CD4-positive, alpha-beta memory T cell (primary cell): Measurements from ENCODE around the gene PCBP3. TPM values are rescaled to one million over a fixed set of nuclear protein-coding genes. Genes with fewer than 3 reads are reported as not detected.
A peak's percentile ranks its signal among the peaks of the same experiment; 100 is the strongest.

Experiments used
- CTCF ChIA-PET: fragments of 350-600 bp; sonication (Branson Sonifier 250); formaldehyde crosslinking; loops from one replicate; lab custom pipeline; 2021; ENCODE audit warnings: inconsistent platforms; ENCODE audit not compliant: partially characterized antibody; lab: Charles Lee
- POLR2A ChIA-PET: fragments of 350-600 bp; sonication (Branson Sonifier 250); formaldehyde crosslinking; loops from one replicate; lab custom pipeline; 2021; ENCODE audit not compliant: partially characterized antibody; lab: Charles Lee
- DNase-seq, 5 donors: peaks; one replicate each; pipeline versions ENCODE4 v3.0.0 to v3.0.0-alpha.2; 2020 to 2022; ENCODE audit warnings: mixed read lengths in 1 of 5
- H3K27ac ChIP-seq: one replicate; pipeline ENCODE4 v1.7.0; 2013; ENCODE audit warnings: low read depth, low read length
- H3K27me3 ChIP-seq: 2 replicates; pipeline ENCODE4 v1.7.0; 2013; ENCODE audit warnings: mild to moderate bottlenecking, low read length, moderate library complexity; ENCODE audit not compliant: insufficient read depth
- H3K36me3 ChIP-seq: 2 replicates; pipeline ENCODE4 v1.7.0; 2013; ENCODE audit warnings: mild to moderate bottlenecking, low read length, moderate library complexity; ENCODE audit not compliant: insufficient read depth
- H3K4me1 ChIP-seq: 2 replicates; pipeline ENCODE4 v1.7.0; 2013; ENCODE audit warnings: mild to moderate bottlenecking, low read length, moderate library complexity; ENCODE audit not compliant: insufficient read depth
- H3K4me3 ChIP-seq, 2 donors: one replicate each; pipeline ENCODE4 v1.7.0; 2013; ENCODE audit warnings: low read length in 2 of 2, mild to moderate bottlenecking in 1 of 2
- H3K9me3 ChIP-seq, 2 donors: one replicate each; pipeline ENCODE4 v1.7.0; 2013; ENCODE audit warnings: low read length in 2 of 2, control low read depth in 1 of 2; ENCODE audit not compliant: control insufficient read depth in 1 of 2
- H3K27ac Mint-ChIP-seq, 7 donors: one replicate each; pipeline ENCODE4 v1.8.0; 2020 to 2021; ENCODE audit warnings: mixed read lengths in 7 of 7, mild to moderate bottlenecking in 6 of 7, inconsistent platforms in 3 of 7, moderate library complexity in 3 of 7
- H3K27me3 Mint-ChIP-seq, 2 donors: one replicate each; pipeline ENCODE4 v1.8.0; 2020 to 2021; ENCODE audit warnings: mixed read lengths in 2 of 2
- H3K36me3 Mint-ChIP-seq, 2 donors: one replicate each; pipeline ENCODE4 v1.8.0; 2020 to 2021; ENCODE audit warnings: mixed read lengths in 2 of 2, inconsistent platforms in 1 of 2, mild to moderate bottlenecking in 1 of 2
- H3K4me1 Mint-ChIP-seq, 4 donors: one replicate each; pipeline ENCODE4 v1.8.0; 2020 to 2021; ENCODE audit warnings: mixed read lengths in 4 of 4, mild to moderate bottlenecking in 1 of 4
- H3K4me3 Mint-ChIP-seq, 8 donors: one replicate each; pipeline ENCODE4 v1.8.0; 2020 to 2021; ENCODE audit warnings: mixed read lengths in 8 of 8, mild to moderate bottlenecking in 7 of 8, moderate library complexity in 6 of 8, inconsistent platforms in 3 of 8
- H3K9me3 Mint-ChIP-seq, 8 donors: one replicate each; pipeline ENCODE4 v1.8.0; 2020 to 2021; ENCODE audit warnings: mixed read lengths in 8 of 8, mild to moderate bottlenecking in 5 of 8, inconsistent platforms in 3 of 8, moderate library complexity in 1 of 8
- intact Hi-C: fragments of 100-400 bp; cut with micrococcal nuclease; formaldehyde crosslinking; loops from one replicate; pipeline ENCODE4 v1.15.1; 2023
- polyA plus RNA-seq, 2 donors: library from polyadenylated mRNA; unstranded; fragments of 300-500 nt; fragmentation: Illumina TruSeq; gene quantifications; one replicate each; pipeline ENCODE4 v1.2.3, GENCODE V29; 2021
- total RNA-seq, 2 experiments: library from RNA; stranded (reverse); gene quantifications; one replicate each; pipeline ENCODE4 v1.2.3, GENCODE V29; 2021

The PCBP3 gene
- total and polyA plus RNA-seq, 4 experiments from 2014 or later, result 0.36 to 1.6 (median 1.0) TPM

GRCh38 chr21:45939521-45940045 lies 296.1 kb downstream of the PCBP3 start:
- no peaks in the 10 kb centered on the region for H3K4me1 Mint-ChIP-seq
- H3K9me3 Mint-ChIP-seq, result no peaks in the 10 kb centered on the region
- H3K4me3 Mint-ChIP-seq, result no peak overlapping the region
- Histone ChIP-seq H3K4me1 (no peaks in the 10 kb centered on the region), H3K36me3 (no peaks in the 10 kb centered on the region), H3K4me3 (no peak overlapping the region), H3K27me3 (no peaks in the 10 kb centered on the region), H3K27ac (no peak overlapping the region), H3K9me3 (no peaks in the 10 kb centered on the region)
- POLR2A ChIA-PET, result no interaction called here
- H3K36me3 Mint-ChIP-seq, result no peaks in the 10 kb centered on the region
- H3K27ac Mint-ChIP-seq, result no peak overlapping the region
- CTCF ChIA-PET, result no interaction called here
- DNase-seq, result no peak
- intact Hi-C loops, result no loop called here
- H3K27me3 Mint-ChIP-seq, result no peaks in the 10 kb centered on the region

GRCh38 chr21:45940091-45940490 lies 296.6 kb downstream of the PCBP3 start:
- Mint-ChIP-seq H3K4me1 (no peaks in the 10 kb centered on the region), H3K27ac (no peak overlapping the region)
- POLR2A ChIA-PET, result no interaction called here

GRCh38 chr21:45940621-45941337 lies 297.3 kb downstream of the PCBP3 start:
- H3K27ac Mint-ChIP-seq, result no peak overlapping the region
- ChIA-PET CTCF (no interaction called here), POLR2A (no interaction called here)
- no peak overlapping the region for H3K4me3 Mint-ChIP-seq
- H3K27me3 Mint-ChIP-seq, result no peaks in the 10 kb centered on the region
- no peaks in the 10 kb centered on the region for H3K4me1 ChIP-seq
- no peaks in the 10 kb centered on the region for H3K36me3 Mint-ChIP-seq
- H3K9me3 Mint-ChIP-seq, result no peaks in the 10 kb centered on the region
- no peaks in the 10 kb centered on the region for H3K9me3 ChIP-seq
- intact Hi-C loops, result no loop called here
- no peaks in the 10 kb centered on the region for H3K4me1 Mint-ChIP-seq
- no peak overlapping the region for H3K4me3 ChIP-seq
- no peaks in the 10 kb centered on the region for H3K36me3 ChIP-seq
- no peak for DNase-seq
- no peak overlapping the region for H3K27ac ChIP-seq
- H3K27me3 ChIP-seq, result no peaks in the 10 kb centered on the region

More at GRCh38 chr21:45940091-45940490, 296.6 kb downstream of the PCBP3 start:
- intact Hi-C loops, result no loop called here
- CTCF ChIA-PET, result no interaction called here
- Histone ChIP-seq H3K4me3 (no peak overlapping the region), H3K9me3 (no peaks in the 10 kb centered on the region), H3K27ac (no peak overlapping the region), H3K27me3 (no peaks in the 10 kb centered on the region), H3K36me3 (no peaks in the 10 kb centered on the region), H3K4me1 (no peaks in the 10 kb centered on the region)
- no peaks in the 10 kb centered on the region for H3K27me3 Mint-ChIP-seq
- no peak overlapping the region for H3K4me3 Mint-ChIP-seq
- no peak for DNase-seq
- no peaks in the 10 kb centered on the region for H3K36me3 Mint-ChIP-seq
- no peaks in the 10 kb centered on the region for H3K9me3 Mint-ChIP-seq

GRCh38 chr21:45941338-45941710 lies 297.8 kb downstream of the PCBP3 start:
- H3K4me3 Mint-ChIP-seq, result no peak overlapping the region
- no peaks in the 10 kb centered on the region for H3K9me3 Mint-ChIP-seq
- no peaks in the 10 kb centered on the region for H3K4me1 Mint-ChIP-seq
- intact Hi-C loops, result no loop called here
- Histone ChIP-seq H3K4me3 (no peak overlapping the region), H3K4me1 (no peaks in the 10 kb centered on the region), H3K27me3 (no peaks in the 10 kb centered on the region), H3K9me3 (no peaks in the 10 kb centered on the region), H3K36me3 (no peaks in the 10 kb centered on the region), H3K27ac (no peak overlapping the region)
- CTCF ChIA-PET, result no interaction called here
- POLR2A ChIA-PET, result no interaction called here
- no peaks in the 10 kb centered on the region for H3K36me3 Mint-ChIP-seq
- H3K27ac Mint-ChIP-seq, result no peak overlapping the region
- DNase-seq, result no peak
- H3K27me3 Mint-ChIP-seq, result no peaks in the 10 kb centered on the region

- H3K27me3 Mint-ChIP-seq, result no peaks in the 10 kb centered on the region
- POLR2A ChIA-PET, result no interaction called here
- CTCF ChIA-PET, result no interaction called here
- Histone ChIP-seq H3K4me1 (no peaks in the 10 kb centered on the region), H3K9me3 (no peaks in the 10 kb centered on the region), H3K27me3 (no peaks in the 10 kb centered on the region), H3K36me3 (no peaks in the 10 kb centered on the region), H3K27ac (no peak overlapping the region), H3K4me3 (no peak overlapping the region)
- intact Hi-C loops, result no loop called here
- no peak for DNase-seq
- H3K4me1 Mint-ChIP-seq, result no peaks in the 10 kb centered on the region
- H3K36me3 Mint-ChIP-seq, result no peaks in the 10 kb centered on the region
- H3K27ac Mint-ChIP-seq, result peak overlapping the region in 2 of 7 donors; percentile 32 to 75
- no peak overlapping the region for H3K4me3 Mint-ChIP-seq
- H3K9me3 Mint-ChIP-seq, result no peaks in the 10 kb centered on the region
These were observed 298.4 kb downstream of the PCBP3 start for GRCh38 chr21:45941717-45942546.

- H3K4me3 Mint-ChIP-seq, result no peak overlapping the region
- no peaks in the 10 kb centered on the region for H3K27me3 Mint-ChIP-seq
- no peak for DNase-seq
These were observed 299.5 kb downstream of the PCBP3 start for GRCh38 chr21:45942755-45943629.

More at GRCh38 chr21:45942755-45943629, 299.5 kb downstream of the PCBP3 start:
- Histone ChIP-seq H3K4me1 (no peaks in the 10 kb centered on the region), H3K4me3 (no peak overlapping the region), H3K27ac (no peak overlapping the region), H3K36me3 (no peaks in the 10 kb centered on the region), H3K9me3 (no peaks in the 10 kb centered on the region), H3K27me3 (no peaks in the 10 kb centered on the region)
- Mint-ChIP-seq H3K36me3 (no peaks in the 10 kb centered on the region), H3K4me1 (no peaks in the 10 kb centered on the region), H3K27ac (no peak overlapping the region), H3K9me3 (no peaks in the 10 kb centered on the region)
- intact Hi-C loops, result no loop called here
- POLR2A ChIA-PET, result no interaction called here
- CTCF ChIA-PET, result no interaction called here
